Measurements from ENCODE around the gene UMODL1.
A peak's percentile ranks its signal among the peaks of the same experiment; 100 is the strongest.

The UMODL1 gene

GRCh38 chr21:42081931-42082381 lies 10.8 kb downstream of the UMODL1 start:
- no peak overlapping the region for H3K27ac ChIP-seq
- TF ChIP-seq CTCF (conservative IDR thresholded peaks at IDR 0.05), result no peak
- no peak for TF ChIP-seq ZFX (IDR thresholded peaks at IDR 0.05)

DNA sequence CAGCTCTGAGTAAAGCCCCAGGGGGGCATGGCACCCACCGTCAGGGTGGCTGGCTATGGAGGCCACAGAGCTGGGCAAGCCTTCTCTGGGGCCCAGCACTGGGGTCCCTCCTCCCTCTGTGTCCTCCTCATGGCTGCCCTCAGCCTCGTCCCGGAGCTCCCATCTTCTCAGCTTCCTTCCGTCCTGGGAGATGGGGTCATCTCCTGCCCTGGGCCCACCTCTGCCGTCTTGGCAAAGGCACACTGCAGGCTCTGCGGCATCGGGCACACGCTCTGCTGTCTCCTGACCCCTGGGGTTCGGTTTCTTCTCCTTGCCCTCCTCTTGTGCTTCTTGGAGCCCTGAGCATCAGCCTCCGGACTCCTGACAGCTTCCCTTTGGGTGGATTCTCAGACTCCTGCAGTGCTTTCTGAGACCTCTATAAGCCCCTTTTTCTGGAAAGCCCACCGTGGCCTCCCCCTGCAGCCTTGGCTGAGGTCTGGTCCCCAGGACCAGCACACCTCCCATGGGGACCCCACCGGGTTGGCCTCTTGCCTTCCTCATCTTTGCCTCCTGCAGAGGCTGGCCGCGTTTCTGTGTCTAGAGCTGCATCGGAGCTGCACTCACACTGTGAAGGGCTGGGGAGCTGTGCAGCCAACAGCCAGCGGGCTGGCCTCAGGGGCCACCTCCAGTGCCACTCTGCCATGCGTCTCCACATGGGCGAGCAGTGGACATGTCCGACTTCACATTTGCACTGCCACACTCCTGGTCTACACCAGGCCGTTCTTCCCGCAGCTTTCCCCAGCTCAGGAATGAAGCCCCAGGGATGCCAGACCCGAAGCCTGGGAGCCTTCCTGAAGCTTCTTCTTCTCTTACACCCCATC lies 11.6 kb downstream of the UMODL1 start:
- H3K27ac ChIP-seq, result no peak overlapping the region
- TF ChIP-seq ZFX (IDR thresholded peaks at IDR 0.05) (no peak), CTCF (conservative IDR thresholded peaks at IDR 0.05) (no peak)

GRCh38 chr21:42083361-42083690 lies 12.2 kb downstream of the UMODL1 start:
- TF ChIP-seq CTCF (conservative IDR thresholded peaks at IDR 0.05), result no peak
- no peak overlapping the region for H3K27ac ChIP-seq

GRCh38 chr21:42084079-42084478 lies 13.0 kb downstream of the UMODL1 start:
- TF ChIP-seq CTCF (conservative IDR thresholded peaks at IDR 0.05) (no peak), ZFX (IDR thresholded peaks at IDR 0.05) (no peak)
- no peak overlapping the region for H3K27ac ChIP-seq

DNA sequence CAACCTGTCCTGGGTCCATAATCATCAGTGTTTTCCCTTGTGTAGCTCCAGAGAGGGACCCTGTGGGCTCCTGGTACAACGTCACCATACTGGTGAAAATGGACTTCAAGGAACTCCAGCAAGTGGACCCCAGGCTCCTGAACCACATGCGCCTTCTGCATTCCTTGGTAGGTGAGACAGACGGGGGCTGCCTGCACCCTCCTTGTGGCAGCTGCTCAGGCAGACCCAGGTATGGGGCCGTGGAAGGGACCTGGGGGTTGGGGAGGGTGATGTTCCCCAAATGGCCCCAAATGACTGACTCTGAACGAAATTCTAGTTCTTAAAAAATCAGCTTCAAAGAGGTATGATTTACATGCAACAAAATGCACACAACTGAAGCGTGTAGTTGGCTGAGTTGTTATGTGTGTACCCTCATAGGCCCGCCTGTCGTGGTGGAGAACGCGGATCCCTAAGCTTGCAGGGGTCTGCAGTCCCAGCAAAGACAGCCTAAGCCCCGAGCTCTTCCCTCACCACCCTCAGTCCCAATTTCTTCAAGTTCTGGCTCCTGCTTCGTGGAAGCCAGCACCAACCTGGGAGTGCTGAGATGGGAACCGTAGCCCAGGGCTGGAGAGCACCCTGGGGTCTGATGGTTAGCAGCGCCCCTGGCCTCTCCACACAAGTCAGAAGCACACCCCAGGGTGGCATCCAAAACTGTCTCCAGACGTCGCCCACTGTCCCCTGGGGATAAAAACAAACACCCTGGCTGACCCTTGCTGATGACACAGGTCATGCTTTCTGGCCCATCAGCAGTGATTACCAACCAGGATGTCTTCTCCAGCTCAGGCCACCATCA lies 14.3 kb downstream of the UMODL1 start:
- TF ChIP-seq CTCF (conservative IDR thresholded peaks at IDR 0.05), result no peak
- TF ChIP-seq ZFX (IDR thresholded peaks at IDR 0.05), result no peak
- peak overlapping the region; percentile 33 for H3K27ac ChIP-seq

DNA sequence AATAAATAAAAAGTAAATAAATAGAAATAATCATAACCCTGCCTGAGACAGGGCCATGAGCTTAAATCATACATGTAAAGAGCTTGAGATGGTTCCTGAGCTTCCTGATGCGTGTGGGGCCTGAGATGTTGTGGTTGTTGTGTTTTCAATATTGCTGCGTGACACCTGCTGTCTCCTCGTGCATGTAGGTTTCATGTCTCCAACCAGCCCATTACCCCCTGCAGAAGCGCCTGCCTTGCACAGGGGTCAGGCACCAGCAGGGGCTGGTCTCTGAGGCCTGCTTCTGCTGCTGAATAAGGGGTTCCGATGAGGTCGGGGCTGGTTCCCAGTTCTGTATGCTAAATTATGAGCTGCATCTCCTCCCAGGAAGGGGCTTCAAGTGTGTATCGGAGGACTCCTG lies 15.9 kb downstream of the UMODL1 start:
- H3K27ac ChIP-seq, result peak overlapping the region; percentile 33
- TF ChIP-seq CTCF (conservative IDR thresholded peaks at IDR 0.05) (no peak), ZFX (IDR thresholded peaks at IDR 0.05) (no peak)

GRCh38 chr21:42088148-42088547 lies 17.0 kb downstream of the UMODL1 start:
- TF ChIP-seq ZFX (IDR thresholded peaks at IDR 0.05) (no peak), CTCF (conservative IDR thresholded peaks at IDR 0.05) (no peak)

More at GRCh38 chr21:42088148-42088547, 17.0 kb downstream of the UMODL1 start:
- no peak overlapping the region for H3K27ac ChIP-seq
